HK-2 (cell line): ENCODE results near the gene MRPS25.
"Not testable (repeated sequence)": the region's sequence is repeated elsewhere in the genome, so short reads cannot be mapped to it uniquely, and the experiment has no call there.

ENCODE experiments used
- DNase-seq: peaks from one replicate; pipeline ENCODE4 v3.0.0-alpha.2; 2018; ENCODE audit not compliant: unreplicated experiment

Gene MRPS25

GRCh38 chr3:15043408-15044171, 21.5 kb downstream of the MRPS25 start:
- no peak for DNase-seq

- no peak for DNase-seq
These were observed 22.2 kb downstream of the MRPS25 start for GRCh38 chr3:15042936-15043335.

- no peak for DNase-seq
These were observed 23.2 kb downstream of the MRPS25 start for GRCh38 chr3:15041950-15042349.

GRCh38 chr3:15040844-15041243, 24.3 kb downstream of the MRPS25 start:
- no peak for DNase-seq

GRCh38 chr3:15038306-15038705, 26.8 kb downstream of the MRPS25 start:
- no peak for DNase-seq

GRCh38 chr3:15033103-15033502, 32.0 kb downstream of the MRPS25 start:
- DNase-seq: no peak

GRCh38 chr3:15032650-15033049, 32.5 kb downstream of the MRPS25 start:
- no peak for DNase-seq

- no peak for DNase-seq
These were observed 35.5 kb downstream of the MRPS25 start for GRCh38 chr3:15029625-15030024.

- DNase-seq: no peak
These were observed 41.4 kb downstream of the MRPS25 start for GRCh38 chr3:15023719-15024118.

- DNase-seq: no peak
These were observed 41.9 kb downstream of the MRPS25 start for GRCh38 chr3:15023249-15023648.

GRCh38 chr3:15017191-15017590, 47.9 kb downstream of the MRPS25 start:
- DNase-seq: no peak

GRCh38 chr3:15015456-15015855, 49.7 kb downstream of the MRPS25 start:
- DNase-seq: no peak

- no peak for DNase-seq
These were observed 50.3 kb downstream of the MRPS25 start for GRCh38 chr3:15014606-15015328.

GRCh38 chr3:15011174-15011573, 53.9 kb downstream of the MRPS25 start:
- no peak for DNase-seq

GRCh38 chr3:15010664-15011063, 54.5 kb downstream of the MRPS25 start:
- DNase-seq: no peak

- DNase-seq: no peak
These were observed 55.9 kb downstream of the MRPS25 start for GRCh38 chr3:15009167-15009566.

GRCh38 chr3:15007681-15008141, 57.4 kb downstream of the MRPS25 start:
- no peak for DNase-seq

GRCh38 chr3:14999182-14999581, 65.9 kb downstream of the MRPS25 start:
- not testable (repeated sequence) for DNase-seq
